HL-60 (cell line): ENCODE data around the gene NKPD1.

Experiments
- DNase-seq, 2 experiments: peaks; one replicate each; pipeline ENCODE4 v3.0.0-alpha.2; 2010 to 2020; ENCODE audit warnings: low read depth in 1 of 2, low spot score in 1 of 2
- H3K27ac ChIP-seq: fragments of 250-450 bp; sonication (Bioruptor Pico); replicated peaks from 2 replicates; pipeline ENCODE4 v1.5.1; 2020; ENCODE audit warnings: mild to moderate bottlenecking, moderate library complexity
- H3K27me3 ChIP-seq: fragments of 250-450 bp; sonication (Bioruptor Pico); 2 replicates; pipeline ENCODE4 v1.5.1; 2021; ENCODE audit warnings: mild to moderate bottlenecking, moderate library complexity; ENCODE audit not compliant: insufficient read depth, poor library complexity, severe bottlenecking
- H3K4me3 ChIP-seq: replicated peaks from 2 replicates; pipeline ENCODE4 v1.5.1; 2011; ENCODE audit warnings: mild to moderate bottlenecking, control low read depth, low read length; ENCODE audit not compliant: insufficient read depth
- GABPA ChIP-seq: IDR thresholded peaks from 2 replicates; pipeline ENCODE4 v1.6.1; 2012; ENCODE audit warnings: low read depth
- POLR2AphosphoS5 ChIP-seq: IDR thresholded peaks from 2 replicates; pipeline ENCODE4 v1.6.1; 2012; ENCODE audit warnings: low read depth
- SPI1 ChIP-seq: IDR thresholded peaks from 2 replicates; pipeline ENCODE4 v1.6.1; 2012; ENCODE audit warnings: low read depth, mild to moderate bottlenecking, borderline replicate concordance
- TF ChIP-seq, protein P1 (sequence below): IDR thresholded peaks from one replicate; pipeline ENCODE4 v1.5.1; 2011; ENCODE audit warnings: low read length, control low read depth, inconsistent platforms; ENCODE audit not compliant: insufficient read depth
- TF ChIP-seq, protein P2 (sequence below): IDR thresholded peaks from 2 replicates; pipeline ENCODE4 v1.6.1; 2012; ENCODE audit warnings: low read depth; ENCODE audit not compliant: insufficient replicate concordance

The NKPD1 gene

DNA sequence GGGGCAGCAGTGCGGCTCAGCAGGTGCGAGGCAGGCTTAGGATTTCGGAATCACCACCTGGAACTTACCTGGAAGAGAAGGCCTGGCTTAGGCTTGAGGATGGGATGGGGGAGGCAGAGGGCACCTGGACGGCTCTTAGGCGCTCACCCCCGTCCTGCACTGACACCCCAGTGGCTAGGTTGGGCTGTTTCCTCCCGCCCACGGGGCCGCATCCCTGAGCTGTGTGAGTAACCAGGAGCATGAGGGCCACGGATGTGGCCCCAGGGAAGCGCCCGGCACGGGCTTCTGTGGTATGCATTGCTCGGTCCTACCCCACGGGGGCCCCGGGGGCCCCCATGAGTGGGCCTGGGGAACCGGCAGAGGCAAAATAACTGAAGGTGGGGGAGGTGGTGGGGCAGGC is 2.4 kb upstream of the NKPD1 start:
- peaks cover 14% of the 10 kb centered on the region for H3K27me3 ChIP-seq
- TF ChIP-seq GABPA, result no peak
- TF ChIP-seq, protein P1, sequence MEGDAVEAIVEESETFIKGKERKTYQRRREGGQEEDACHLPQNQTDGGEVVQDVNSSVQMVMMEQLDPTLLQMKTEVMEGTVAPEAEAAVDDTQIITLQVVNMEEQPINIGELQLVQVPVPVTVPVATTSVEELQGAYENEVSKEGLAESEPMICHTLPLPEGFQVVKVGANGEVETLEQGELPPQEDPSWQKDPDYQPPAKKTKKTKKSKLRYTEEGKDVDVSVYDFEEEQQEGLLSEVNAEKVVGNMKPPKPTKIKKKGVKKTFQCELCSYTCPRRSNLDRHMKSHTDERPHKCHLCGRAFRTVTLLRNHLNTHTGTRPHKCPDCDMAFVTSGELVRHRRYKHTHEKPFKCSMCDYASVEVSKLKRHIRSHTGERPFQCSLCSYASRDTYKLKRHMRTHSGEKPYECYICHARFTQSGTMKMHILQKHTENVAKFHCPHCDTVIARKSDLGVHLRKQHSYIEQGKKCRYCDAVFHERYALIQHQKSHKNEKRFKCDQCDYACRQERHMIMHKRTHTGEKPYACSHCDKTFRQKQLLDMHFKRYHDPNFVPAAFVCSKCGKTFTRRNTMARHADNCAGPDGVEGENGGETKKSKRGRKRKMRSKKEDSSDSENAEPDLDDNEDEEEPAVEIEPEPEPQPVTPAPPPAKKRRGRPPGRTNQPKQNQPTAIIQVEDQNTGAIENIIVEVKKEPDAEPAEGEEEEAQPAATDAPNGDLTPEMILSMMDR, result no peak
- TF ChIP-seq SPI1, result no peak
- TF ChIP-seq, protein P2, sequence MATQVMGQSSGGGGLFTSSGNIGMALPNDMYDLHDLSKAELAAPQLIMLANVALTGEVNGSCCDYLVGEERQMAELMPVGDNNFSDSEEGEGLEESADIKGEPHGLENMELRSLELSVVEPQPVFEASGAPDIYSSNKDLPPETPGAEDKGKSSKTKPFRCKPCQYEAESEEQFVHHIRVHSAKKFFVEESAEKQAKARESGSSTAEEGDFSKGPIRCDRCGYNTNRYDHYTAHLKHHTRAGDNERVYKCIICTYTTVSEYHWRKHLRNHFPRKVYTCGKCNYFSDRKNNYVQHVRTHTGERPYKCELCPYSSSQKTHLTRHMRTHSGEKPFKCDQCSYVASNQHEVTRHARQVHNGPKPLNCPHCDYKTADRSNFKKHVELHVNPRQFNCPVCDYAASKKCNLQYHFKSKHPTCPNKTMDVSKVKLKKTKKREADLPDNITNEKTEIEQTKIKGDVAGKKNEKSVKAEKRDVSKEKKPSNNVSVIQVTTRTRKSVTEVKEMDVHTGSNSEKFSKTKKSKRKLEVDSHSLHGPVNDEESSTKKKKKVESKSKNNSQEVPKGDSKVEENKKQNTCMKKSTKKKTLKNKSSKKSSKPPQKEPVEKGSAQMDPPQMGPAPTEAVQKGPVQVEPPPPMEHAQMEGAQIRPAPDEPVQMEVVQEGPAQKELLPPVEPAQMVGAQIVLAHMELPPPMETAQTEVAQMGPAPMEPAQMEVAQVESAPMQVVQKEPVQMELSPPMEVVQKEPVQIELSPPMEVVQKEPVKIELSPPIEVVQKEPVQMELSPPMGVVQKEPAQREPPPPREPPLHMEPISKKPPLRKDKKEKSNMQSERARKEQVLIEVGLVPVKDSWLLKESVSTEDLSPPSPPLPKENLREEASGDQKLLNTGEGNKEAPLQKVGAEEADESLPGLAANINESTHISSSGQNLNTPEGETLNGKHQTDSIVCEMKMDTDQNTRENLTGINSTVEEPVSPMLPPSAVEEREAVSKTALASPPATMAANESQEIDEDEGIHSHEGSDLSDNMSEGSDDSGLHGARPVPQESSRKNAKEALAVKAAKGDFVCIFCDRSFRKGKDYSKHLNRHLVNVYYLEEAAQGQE, result no peak
- no peak for TF ChIP-seq POLR2AphosphoS5
- H3K27ac ChIP-seq, result no peak overlapping the region
- no peak overlapping the region for H3K4me3 ChIP-seq
- DNase-seq, result no peak

DNA sequence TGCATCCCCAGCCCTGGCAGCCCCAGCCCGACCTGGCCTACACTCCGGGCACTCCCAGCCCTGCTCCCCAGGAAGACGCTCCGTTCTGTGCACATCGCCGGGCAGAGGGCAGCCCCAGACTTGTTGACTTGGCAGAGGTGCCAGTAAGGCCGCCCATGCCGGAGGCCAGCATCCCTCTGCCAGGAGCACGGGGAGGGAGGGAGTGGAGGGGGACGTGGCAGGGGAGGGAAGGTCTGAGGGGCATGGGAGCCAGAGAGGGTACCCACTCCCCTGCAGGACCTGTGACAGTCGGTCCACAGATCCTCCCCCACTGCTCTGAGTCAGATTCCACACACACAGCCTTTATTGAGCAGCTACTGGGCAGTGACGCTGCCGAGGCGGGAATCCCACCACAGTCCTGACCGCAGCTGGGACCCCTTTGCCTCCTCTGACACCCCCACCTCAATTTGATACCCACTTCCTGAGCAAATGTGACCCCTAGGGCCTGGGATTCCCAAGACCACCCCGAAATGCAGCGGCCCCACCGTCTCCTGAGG is 1.9 kb upstream of the NKPD1 start:
- H3K27me3 ChIP-seq, result peaks cover 17% of the 10 kb centered on the region
- no peak overlapping the region for H3K4me3 ChIP-seq
- no peak for DNase-seq
- H3K27ac ChIP-seq, result no peak overlapping the region
- TF ChIP-seq, protein P2, result no peak
- TF ChIP-seq POLR2AphosphoS5 (no peak), SPI1 (no peak), GABPA (no peak)
- TF ChIP-seq, protein P1, result no peak

DNA sequence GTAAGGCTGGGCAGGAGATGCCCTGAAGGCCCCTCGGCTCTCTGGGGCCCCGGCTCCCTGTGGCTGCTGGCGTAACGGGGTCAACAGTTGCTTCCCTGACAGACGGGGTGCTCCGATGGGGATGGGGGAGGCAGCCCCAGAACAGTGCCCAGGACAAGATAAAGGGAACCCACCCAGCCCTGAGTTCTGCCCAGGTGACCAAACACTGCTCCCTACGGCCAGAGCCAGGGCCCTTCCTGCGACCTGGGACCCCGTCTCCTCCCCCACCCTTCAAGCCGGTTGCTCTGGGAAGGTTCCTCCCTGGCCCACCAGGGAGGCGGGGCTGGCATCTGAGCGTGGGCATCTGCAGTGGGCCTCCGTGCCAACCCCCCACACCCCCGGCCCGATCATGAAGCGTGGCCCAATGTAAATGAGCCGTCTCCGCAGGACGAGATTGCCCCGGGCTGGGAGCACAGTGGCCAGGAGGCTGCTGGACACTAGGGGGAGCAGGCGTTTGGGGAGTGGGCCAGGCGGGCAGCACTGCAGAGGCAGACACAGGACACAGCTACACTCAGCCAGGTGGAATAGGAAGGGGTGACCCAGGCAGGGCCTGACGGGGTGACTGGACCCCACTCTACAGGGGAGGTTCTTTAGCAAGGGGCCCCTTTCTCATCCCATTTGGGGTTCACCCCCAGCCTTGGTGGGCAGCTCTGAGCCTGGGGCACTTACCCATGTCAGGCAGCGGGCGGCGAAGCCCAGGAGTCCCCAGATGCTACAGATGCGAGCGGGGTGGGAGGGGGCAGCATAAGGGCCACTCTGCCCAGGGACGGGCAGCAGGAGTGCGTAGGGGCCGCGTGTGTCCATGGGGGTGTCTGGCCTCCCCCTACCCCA is 1.2 kb upstream of the NKPD1 start:
- no peak overlapping the region for H3K27ac ChIP-seq
- H3K27me3 ChIP-seq, result peaks cover 20% of the 10 kb centered on the region
- no peak overlapping the region for H3K4me3 ChIP-seq
- TF ChIP-seq, protein P1, result no peak
- TF ChIP-seq GABPA, result no peak
- TF ChIP-seq, protein P2, result no peak
- TF ChIP-seq SPI1, result no peak
- TF ChIP-seq POLR2AphosphoS5, result no peak; the same call in 1 of the 2 replicates
- DNase-seq, result no peak
